ENCODE data around the gene TRIL.

DNA sequence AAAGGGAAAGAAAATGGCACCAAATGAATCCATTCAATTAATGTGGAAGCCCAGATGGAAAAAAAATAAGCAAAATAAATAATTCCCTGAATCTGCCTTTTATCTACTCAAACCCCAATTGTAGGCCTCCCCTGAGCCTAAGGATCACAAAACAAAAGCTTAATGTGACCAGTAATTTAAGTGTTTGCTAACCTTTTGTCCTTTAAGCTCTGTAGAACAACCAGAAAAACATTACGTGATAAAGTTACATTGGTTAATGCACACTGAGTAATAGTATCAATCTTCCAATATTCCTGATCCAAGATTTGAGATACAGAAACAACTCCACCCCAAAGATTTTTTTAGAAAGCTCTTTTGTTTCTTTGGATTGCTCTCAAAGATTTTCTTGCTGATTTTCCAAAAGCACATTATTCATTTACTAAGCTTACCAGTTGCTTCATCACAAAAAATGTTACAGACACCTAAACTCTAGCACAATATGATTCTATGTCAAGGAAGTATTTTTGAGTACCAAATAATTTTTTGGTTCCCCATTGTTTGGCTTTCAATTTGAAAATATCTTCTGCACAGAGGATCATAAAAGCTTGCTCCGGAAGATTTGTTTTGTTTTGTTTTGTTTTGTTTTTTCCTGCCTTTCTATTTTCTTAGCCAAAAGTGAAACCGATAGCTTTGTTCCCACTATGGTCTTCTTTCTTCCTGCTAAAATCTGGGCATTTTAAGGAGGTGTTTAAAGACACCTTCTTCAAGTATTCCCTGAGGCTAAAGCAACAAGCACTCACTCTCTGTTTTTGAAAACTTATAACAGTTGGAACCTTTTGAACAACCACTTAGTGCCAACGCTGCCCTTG is 54.2 kb downstream of the TRIL start:
- TF ChIP-seq POLR2A (IDR thresholded peaks at IDR 0.05): no peak
- TF ChIP-seq POLR2AphosphoS5 (IDR thresholded peaks at IDR 0.05): no peak
- TF ChIP-seq CTCF (IDR thresholded peaks at IDR 0.05 in 8 of 11, conservative IDR thresholded peaks at IDR 0.05 in 3 of 11): no peak

Data from spleen (tissue), 7 donors.